Iris pigment epithelial cell (primary cell): ENCODE measurements around the gene KDM5B.
"Not testable (repeated sequence)": the region's sequence is repeated elsewhere in the genome, so short reads cannot be mapped to it uniquely, and the experiment has no call there.

Source experiments
- DNase-seq: peaks from one replicate; pipeline ENCODE4 v3.0.0-alpha.2; 2011; ENCODE audit warnings: low read depth

Gene KDM5B

DNA sequence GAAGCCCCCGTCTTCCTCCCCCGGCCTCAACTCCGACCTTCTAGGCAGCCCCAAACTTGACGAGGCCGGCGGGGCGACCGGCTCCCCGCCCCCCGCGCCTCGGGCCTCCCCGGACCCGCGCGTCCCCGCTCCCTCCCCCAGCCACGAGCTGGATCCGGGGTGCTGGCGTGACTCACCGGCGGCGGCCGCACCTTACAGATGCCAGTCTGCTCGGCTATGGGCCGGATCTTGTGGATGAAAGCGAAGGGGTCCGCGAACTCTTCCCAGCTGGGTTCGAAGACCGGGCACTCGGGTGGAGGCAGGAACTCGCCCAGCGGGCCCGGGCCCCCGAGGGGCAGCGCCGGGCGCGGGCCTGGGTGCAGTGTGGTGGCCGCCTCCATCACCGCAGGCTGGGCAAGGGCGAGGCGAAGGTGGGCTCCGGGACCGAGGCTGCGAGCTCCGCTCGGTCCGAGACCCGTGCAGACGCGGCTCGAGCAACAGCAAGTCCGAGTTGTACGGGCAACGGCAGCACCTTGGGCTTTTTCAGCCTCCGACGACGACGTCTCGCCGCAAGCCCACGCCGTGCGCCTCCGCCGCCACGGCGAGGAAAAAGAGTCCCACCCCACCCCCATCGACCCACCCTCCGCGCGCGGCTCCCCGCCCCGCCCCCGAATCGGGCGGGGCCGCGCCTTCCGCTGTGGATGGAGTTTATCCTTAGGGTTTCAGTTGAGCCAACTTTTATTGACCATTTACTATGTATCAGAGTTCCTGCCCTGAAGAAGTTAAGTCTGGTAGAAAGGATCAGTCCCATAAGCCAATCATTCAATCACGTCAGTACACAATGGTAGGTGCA lies at the start of gene KDM5B:
Gene KDM5B, minus strand, starts transcription at position 496 of the 832 bp plus-strand sequence. Its CDS starts 116 bp downstream, at position 380.
- peak; percentile 76 for DNase-seq

DNA sequence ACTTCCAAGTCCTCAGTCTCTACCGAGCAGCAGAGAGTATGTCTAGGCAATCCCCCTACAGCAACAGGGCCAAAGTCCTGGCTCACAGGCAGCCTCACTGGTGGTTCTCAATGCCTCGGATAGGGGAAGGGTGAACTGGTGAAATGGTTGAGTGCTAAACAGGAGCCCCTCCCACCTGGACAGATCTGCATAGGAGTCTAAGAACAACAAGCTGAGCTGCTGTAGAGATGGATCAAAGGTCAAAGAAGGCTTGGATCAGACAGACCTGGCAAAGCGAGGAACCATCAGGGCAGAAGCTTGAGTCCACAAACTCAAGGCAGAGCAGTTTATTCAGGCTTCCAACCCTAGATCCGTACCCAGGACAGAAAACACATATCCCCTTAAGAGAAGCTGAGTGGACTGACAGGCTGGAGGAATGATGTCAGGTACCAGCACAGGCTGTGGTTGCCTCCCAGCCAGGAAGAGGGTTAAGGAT lies 49.0 kb upstream of the KDM5B start:
- DNase-seq: no peak

DNA sequence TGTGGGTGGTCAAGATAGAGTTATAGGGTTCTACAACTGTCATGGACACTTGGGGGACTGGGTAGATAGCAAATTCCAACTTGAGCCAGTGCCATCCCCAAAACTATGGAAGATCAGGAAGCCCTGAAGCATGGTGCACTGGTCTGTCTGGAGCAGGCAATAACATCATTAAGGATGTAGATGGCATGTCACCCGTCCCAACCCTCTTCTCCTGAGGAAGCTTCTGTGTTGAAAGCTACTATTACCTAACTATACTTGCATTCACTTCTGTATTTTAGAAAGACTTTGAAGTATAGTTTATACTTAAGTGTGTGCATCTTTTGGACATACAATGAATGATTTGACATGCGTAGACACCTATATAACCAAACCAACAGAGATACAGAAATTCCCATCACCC lies 47.8 kb upstream of the KDM5B start:
- no peak for DNase-seq

DNA sequence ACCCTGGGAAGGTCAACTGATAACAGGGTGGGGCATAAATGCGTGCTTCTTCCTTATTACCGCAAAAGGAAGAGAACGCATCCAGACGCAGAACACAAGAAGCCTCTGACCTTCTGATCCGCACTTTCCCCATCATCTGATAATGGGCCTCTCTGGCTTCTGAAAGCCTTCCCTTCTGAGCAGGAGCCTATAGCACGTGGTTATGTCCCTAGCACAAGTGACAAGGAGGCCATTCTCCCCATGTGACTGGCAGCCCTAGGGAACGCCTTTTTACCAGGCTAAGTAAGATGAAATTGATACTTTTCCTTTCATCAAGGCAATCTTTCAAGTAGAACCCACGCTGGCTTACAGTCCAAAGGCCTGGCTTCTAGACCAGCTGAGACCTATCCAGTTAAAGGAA lies 46.6 kb upstream of the KDM5B start:
- DNase-seq: no peak

DNA sequence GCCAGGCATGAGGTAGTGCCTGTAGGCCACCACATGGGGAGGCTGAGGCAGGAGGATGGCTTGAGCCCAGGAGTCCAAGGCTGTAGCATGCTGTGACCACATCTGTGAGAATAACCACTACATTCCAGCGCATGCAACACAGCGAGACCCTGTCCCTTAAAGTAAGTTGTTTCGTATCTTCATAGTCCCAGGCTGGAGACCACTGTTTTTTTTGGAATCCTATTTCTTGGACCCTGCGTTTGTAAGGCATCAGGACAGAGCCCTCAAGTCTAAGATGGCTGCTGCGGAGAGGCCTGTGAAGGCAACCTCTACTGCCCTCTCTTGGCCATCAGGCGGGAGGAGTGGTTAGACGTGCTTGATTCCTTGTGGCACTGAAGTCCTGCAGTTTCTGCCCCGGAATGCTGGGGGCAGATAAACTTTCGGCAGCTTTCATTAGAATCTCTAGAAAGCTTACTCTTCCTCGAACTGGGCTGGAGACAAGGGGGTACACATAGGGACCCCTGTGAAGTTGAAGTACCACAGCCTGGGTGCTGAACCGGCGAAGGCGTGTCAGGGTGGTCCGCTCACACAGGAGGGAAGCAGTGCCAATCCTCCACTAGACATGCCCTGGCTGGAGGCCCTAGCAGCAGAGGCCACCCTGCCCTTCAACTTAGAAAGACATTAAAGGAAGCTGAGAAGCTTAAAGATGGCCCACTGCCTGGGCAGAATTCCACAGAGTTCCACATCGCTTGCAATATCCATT lies 44.1 kb upstream of the KDM5B start:
- DNase-seq: peak; percentile 76

DNA sequence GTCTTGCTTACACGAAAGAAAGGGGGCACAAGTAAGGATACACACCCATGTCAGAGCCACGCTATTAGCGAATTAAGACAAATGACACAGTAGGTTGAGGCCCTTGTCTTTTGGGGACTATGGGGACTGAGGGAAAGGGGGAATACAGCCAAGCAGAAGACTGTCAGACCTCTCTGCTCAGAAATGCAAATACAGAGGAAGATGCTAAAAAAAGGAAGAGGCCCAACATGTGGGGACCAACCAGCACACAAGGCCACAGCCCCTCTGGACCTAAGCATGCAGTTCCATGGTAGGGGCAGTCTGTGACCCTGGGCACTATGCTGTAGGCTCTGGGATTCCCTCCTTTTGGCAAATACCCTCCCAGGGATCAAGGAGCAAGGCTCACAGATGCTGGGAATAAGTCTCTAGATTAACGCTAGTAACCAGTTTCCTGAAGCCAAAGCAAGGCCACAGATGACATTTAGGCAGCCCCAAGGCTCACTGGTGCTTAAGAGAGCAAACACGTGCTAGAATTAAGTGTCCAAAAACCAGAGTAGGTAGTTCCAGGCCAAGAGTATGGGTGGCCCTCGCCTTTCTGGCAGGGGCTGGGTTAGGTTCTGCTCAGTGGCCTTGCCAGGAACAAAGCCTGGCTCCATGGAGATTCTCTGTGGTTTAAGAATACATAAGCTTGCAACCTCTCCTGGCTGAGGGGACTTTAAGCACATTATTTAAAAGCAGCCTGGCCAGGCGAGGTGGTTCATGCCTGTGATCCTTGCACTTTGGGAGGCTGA lies 42.6 kb upstream of the KDM5B start:
- no peak for DNase-seq

DNA sequence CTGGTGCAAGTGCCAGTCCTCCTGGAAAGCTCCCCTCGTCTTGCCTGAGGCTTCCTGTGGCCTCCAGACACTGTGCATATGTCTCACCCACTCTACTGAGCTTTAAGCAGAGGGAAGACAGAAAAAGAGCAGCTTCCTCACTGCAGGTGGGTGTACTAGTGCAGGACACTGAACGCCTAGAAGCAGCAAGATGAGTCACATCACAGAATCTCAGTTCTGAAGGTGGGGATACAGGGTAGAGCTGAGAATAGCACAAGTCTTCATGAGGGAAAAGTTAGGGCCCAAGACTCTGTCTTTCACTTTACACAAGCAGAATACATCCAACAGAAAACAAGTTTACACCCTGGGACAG lies 39.9 kb upstream of the KDM5B start:
- DNase-seq: no peak

DNA sequence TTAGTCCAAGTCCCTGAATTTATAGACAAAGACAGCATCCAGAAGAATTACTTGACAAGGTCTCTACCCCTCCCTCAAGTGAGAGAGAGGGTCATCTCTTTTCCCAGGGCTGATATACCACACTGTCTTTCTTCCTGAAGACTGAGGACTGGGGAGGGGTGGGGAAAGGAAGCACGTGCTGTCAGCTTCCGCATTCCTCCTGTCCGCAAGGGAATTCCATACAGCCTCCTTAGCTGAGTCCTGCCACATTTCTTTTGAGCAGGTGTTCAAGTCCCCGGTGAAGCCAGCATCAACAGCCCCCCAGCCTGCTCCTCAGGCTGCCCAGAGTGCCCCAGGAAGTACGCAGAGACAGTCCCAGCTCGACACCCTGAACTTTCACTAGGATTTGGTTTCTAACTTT lies 36.7 kb upstream of the KDM5B start:
- peak; percentile 34 for DNase-seq

DNA sequence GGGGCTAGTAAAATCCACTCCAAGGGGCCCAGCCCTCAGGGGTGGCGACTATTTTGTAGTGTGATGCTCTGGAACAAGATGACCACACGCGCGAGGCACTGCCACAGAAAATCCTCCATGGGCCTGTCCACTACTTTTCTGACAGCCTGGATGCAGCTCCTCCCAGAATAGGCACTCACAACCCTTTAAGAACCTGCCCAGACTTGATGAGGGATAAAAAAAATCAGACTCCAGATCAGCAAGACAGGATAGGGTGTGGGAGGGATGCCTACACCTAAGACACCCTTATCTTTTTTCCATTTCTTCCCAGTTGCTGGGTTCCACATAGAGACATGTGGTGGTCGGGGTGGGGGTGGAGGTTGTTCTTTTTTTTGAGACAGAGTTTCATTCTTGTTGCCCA lies 36.0 kb upstream of the KDM5B start:
- no peak for DNase-seq

DNA sequence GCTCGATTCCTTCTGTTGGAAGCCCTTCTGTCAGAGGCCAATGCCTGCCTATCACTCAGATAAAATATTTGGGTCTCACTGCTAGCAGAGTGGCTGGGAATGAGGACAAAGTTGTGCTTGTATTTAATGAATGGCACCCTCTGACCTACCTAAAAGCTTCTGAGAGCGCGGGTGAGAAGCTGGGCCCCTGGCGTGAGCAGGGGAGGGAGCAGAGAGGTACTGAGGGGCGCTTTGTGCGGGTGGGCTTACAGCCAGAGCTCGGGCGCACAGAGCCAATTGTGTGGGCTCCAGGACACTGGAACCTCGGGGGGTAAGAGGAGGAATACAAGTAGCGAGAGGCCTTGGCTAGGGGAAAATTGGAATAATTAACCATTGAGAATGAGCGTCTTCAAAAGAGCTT lies 34.9 kb upstream of the KDM5B start:
- DNase-seq: no peak

DNA sequence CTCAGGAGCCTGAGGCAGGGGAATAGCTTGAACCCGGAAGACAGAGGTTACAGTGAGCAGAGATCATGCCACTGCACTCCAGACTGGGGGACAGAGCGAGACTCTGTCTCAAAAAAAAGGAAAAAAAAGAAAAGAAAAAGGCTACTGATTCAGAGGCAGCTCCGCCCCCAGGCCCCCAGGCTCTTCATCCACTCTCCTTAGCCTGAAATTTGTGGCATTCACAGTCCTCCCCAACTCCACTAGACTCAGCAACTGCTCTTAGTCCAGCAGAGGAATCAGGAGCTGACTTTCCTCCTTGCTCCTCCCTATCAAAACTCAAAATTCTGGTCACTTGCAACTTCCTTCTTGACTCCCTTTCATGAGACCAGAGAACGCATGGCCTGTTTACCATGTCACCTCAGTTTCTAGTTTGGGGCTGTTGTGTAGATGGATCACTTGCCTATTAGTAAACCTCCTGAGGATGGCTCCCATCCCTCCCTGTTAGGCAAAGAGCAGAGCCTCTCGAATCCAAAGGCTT lies 29.6 kb upstream of the KDM5B start:
- DNase-seq: no peak

DNA sequence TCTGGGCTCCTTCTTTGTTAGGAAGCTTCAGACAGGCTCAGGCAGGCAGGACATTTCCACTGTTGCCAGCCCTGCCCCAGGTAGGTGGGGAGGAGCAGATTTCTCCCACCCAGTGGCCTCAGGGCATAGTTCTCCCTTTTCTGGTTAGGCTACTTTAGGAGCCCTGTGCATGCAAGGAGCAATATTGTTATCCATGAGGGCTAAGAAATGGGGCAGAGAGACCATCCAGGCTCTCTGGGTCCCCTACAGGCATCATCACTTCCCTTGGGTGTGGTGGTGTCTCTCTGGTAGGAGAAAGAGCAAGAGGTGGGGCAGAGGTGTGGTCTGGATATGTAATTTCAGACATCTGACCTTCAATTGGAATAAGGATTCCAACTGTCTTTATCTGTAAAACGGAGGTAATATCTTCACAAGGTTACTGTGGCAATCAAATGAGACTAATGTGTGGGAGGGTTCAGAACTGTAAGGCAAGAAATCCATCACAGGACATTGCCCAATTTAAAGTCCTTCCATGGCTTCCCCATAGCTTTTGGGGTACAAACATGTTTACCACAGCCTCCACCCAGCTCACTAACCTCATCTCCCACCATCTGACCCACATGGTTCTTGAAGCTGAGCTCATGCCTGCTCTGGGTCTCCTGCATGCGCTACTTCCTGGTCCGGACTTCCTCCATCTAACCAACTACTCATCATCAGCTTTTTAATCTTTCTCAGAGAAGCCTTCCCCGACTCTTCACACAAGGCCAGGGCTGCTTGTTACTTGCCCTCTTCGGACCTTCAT lies 28.6 kb upstream of the KDM5B start:
- no peak for DNase-seq

DNA sequence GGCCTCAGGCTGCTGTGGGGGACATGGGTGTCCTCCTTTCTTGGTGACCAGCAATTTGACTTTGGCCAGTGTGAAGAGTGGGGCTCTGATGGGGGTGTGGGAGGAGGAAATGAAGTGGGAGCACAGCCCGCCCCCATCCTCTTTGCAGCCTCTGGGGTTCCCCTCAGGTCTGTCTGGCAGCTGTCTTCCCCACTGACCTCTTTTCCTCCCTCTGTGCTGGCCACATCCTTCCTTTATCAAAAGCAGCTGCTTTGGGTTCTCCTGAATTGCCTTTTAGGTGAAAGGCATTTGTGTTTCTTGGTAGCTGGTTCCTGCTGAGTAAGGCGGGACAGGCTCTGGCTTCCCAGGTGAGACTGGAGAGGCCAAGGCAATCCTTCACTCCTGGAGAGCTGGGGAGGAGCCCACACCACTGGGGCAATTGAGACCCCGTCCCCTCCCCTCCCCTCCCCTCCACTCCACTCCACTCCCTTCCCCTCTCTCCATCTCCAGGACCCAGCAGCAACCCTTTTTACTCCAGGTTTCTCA lies 27.4 kb upstream of the KDM5B start:
- DNase-seq: peak; percentile 8

DNA sequence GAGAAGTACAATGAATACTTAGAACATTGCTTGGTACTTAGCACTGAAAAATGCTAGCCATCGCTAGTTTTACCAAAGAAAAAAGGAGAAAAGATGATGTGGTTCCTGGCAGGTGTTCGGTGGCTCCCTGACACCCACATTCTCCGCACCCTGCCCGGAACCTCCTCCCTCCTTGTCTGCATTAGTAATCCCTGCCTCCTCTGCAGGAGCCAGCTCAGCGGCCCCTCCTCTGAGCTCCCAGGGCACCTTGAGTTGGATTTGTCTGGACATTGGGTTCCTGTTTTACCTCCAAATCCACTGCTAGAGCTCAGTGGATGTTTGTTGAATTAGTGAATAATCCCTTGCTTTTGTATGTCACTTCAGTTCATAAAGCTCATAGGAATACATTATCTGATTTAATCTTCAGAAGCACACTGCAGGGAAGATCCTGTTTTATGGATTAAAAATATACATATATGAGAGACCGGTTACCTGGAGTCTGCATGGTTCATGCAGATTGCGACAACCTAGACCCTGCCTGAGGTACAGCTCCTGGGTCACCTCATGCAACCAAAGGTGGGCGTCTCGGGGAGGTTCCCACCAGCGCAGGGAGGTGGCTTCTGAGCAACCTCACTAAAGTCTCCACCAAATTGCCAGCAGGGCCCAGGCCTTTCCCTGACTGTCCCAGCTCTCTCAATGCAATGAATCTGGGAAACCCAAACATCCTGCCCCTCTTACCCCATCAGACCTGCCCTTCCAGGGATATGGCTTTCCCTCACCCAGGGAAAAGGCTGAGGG lies 26.7 kb upstream of the KDM5B start:
- DNase-seq: no peak

DNA sequence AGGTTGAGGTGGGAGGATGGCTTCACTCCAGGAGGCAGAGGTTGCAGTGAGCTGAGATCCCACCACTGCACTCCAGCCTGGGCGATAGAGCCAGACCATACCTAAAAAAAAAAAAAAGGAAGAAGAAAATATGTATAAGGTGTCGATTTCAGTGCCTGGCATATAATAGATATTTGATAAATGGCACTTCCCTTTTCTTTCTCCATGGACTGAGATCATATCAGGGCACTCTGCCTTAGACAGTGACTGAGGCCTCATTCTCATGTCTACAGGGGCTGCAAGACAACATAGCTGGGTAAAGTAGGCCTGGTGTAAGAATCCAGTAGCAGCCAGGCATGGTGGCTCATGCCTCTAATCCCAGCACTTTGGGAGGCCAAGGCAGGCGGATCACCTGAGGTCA lies 23.7 kb upstream of the KDM5B start:
- no peak for DNase-seq

DNA sequence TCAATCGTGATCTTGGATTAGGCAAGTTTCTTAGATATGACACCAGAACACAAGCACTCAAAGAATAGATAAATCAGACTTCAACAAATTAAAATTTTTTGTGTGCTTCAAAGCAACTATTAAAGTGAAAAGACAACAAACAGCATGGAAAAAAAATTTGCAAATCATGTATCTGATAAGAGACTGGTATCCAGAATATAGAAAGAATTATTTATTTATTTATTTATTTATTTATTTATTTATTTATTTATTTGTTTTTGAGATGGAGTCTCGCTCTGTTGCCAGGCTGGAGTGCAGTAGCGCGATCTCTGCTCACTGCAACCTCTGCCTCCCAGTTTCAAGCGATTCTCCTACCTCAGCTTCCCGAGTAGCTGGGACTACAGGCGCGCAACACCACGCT lies 21.0 kb upstream of the KDM5B start:
- not testable (repeated sequence) for DNase-seq

DNA sequence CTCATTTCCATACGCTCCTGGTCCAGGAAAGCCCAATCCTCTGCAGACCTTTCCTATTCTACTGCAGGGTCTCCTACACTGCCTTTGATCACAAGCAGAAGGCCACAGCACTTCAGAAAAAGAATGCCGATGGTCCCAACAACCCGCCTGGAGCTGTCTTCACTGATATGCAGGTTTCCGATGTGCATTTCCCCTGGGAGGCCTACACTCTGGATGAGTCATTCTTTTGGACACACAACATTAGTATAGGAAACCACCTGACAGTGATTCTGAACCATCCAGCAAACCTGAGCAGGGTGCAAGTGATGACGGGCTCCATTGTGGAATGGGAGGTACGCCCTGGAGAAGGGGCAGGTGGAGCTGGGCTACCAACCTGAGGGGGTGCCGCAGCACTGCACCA lies 17.5 kb upstream of the KDM5B start:
- no peak for DNase-seq

DNA sequence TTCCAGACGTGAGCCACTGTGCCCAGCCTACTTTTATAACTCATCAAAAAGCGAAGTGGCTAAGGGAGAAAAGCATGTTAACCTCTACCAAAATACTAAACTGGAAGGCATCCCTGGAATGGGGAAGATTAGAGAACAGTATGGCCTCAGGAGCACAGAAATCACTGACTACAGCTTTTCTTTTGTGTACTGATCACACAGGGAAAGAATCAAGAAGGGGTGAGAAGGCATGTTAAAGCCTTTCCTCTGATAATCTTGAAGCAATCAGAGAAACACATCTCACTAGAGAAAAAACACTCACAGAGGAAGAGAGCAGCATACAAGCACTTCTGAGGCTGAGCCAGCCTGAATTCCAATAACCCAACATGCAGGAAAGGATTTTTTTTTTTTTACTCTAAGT lies 13.2 kb upstream of the KDM5B start:
- peak; percentile 59 for DNase-seq

DNA sequence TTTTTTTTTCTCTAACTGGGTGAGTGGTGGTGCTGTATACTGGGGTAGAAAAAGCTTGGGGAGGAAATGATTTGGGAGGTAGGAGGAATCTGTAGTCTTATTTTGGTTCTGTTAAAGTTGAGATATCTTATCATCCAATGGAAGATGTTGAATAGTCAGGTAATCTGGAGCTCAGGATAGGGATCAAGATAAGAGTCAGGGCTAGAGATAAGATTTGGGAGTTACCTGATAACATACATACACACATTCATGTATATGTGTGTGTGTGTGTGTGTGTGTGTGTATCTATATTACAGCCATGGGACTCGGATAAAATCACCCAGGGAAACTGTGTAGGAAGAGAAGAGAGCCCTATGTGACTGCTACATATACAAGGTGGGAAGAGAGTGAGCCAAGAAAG lies 10.6 kb upstream of the KDM5B start:
- no peak for DNase-seq

DNA sequence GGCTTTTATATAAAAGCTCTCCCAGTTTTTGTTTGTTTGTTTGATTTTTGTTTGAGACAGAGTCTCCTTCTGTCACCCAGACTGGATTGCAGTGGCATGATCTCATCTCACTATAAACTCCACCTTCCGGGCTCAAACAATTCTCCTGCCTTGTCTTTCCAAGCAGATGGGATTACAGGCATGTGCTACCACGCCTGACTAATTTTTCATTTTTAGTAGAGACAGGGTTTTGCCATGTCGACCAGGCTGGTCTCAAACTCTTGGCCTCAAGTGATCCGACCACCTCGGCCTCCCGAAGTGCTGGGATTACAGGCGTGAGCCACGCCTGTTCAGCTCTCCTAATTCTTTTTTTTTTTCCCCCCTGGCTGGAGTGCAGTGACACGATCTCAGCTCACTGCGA lies 6.9 kb upstream of the KDM5B start:
- DNase-seq: no peak
